H1 (cell line): ENCODE results near the gene LARP4B. TPM values are rescaled to one million over a fixed set of nuclear protein-coding genes. Genes with fewer than 3 reads are reported as not detected.

Source experiments
- CTCF ChIA-PET: fragments of 300-600 bp; sonication (Branson Sonifier 250); formaldehyde crosslinking; loops from one replicate; lab custom pipeline; 2021; ENCODE audit not compliant: partially characterized antibody; lab: Charles Lee
- POLR2A ChIA-PET: fragments of 300-600 bp; sonication (Branson Sonifier 250); formaldehyde crosslinking; loops from one replicate; lab custom pipeline; 2021; ENCODE audit warnings: inconsistent platforms; ENCODE audit not compliant: partially characterized antibody; lab: Charles Lee
- DNase-seq, 2 experiments: peaks; one replicate each; pipeline versions ENCODE4 v3.0.0 to v3.0.0-alpha.2; 2010 to 2022; ENCODE audit warnings: low spot score in 2 of 2, low read depth in 1 of 2, mixed read lengths in 1 of 2
- FAIRE-seq: peaks from 2 replicates; lab custom pipeline; 2011; peaks lifted over from hg19 to GRCh38; lab: Jason Lieb, UNC
- H2AFZ ChIP-seq: 2 replicates; pipeline ENCODE4 v1.8.1; 2012; ENCODE audit warnings: low read length, inconsistent platforms
- H2AK5ac ChIP-seq: 2 replicates; pipeline ENCODE4 v1.6.1; 2013; ENCODE audit warnings: low read depth, low read length
- H2BK120ac ChIP-seq: replicated peaks from 2 replicates; pipeline ENCODE3; 2013; ENCODE audit warnings: low read depth, low read length, inconsistent platforms
- H2BK12ac ChIP-seq: 2 replicates; pipeline ENCODE4 v1.6.1; 2013; ENCODE audit warnings: low read depth, low read length
- H2BK15ac ChIP-seq: 2 replicates; pipeline ENCODE4 v1.6.1; 2013; ENCODE audit warnings: low read length
- H2BK20ac ChIP-seq: 2 replicates; pipeline ENCODE4 v1.6.1; 2013; ENCODE audit warnings: low read length
- H2BK5ac ChIP-seq: 2 replicates; pipeline ENCODE4 v1.6.1; 2013; ENCODE audit warnings: low read depth, low read length
- H3K14ac ChIP-seq: 2 replicates; pipeline ENCODE4 v1.6.1; 2013; ENCODE audit warnings: inconsistent platforms; ENCODE audit not compliant: insufficient read length
- H3K18ac ChIP-seq: 2 replicates; pipeline ENCODE4 v1.6.1; 2013; ENCODE audit warnings: low read length; ENCODE audit errors: extremely low read depth
- H3K23ac ChIP-seq: 2 replicates; pipeline ENCODE4 v1.6.1; 2013; ENCODE audit warnings: inconsistent platforms; ENCODE audit not compliant: insufficient read length
- H3K23me2 ChIP-seq: 2 replicates; pipeline ENCODE4 v1.6.1; 2013; ENCODE audit warnings: low read depth, low read length
- H3K27ac ChIP-seq: 2 replicates; pipeline ENCODE4 v1.6.1; 2011; ENCODE audit warnings: low read depth, low read length, inconsistent platforms
- H3K27me3 ChIP-seq, 4 experiments: replicated peaks in 1 of 4; 1 replicate in 1 of 4; 2 replicates in 3 of 4; pipeline versions ENCODE4 v1.6.1 to v1.8.1; 2011 to 2013; ENCODE audit warnings: low read length in 3 of 4, mild to moderate bottlenecking in 3 of 4, inconsistent platforms in 2 of 4, mixed read lengths in 2 of 4, moderate library complexity in 1 of 4; ENCODE audit not compliant: control insufficient read depth in 3 of 4, insufficient read depth in 3 of 4; ENCODE audit errors: extremely low read depth in 1 of 4
- H3K36me3 ChIP-seq, 4 experiments: 2 replicates each; pipeline versions ENCODE4 v1.6.1 to v1.8.1; 2011 to 2013; ENCODE audit warnings: mild to moderate bottlenecking in 4 of 4, low read length in 3 of 4, moderate library complexity in 2 of 4, control low read depth in 1 of 4, inconsistent platforms in 1 of 4; ENCODE audit not compliant: insufficient read depth in 4 of 4, control insufficient read depth in 2 of 4
- H3K4ac ChIP-seq: replicated peaks from 2 replicates; pipeline ENCODE3; 2013; ENCODE audit warnings: low read length, low read depth, mixed read lengths, inconsistent platforms; ENCODE audit not compliant: insufficient read length
- H3K4me1 ChIP-seq, 4 experiments: replicated peaks in 1 of 4; 1 replicate in 1 of 4; 2 replicates in 3 of 4; pipeline versions ENCODE4 v1.6.1 to v1.8.1; 2011 to 2013; ENCODE audit warnings: low read length in 3 of 4, inconsistent platforms in 2 of 4, mixed read lengths in 1 of 4; ENCODE audit not compliant: insufficient read depth in 4 of 4, control insufficient read depth in 3 of 4
- H3K4me2 ChIP-seq, 2 experiments: 2 replicates each; pipeline versions ENCODE4 v1.6.1 to v1.8.1; 2011 to 2013; ENCODE audit warnings: low read depth in 2 of 2, low read length in 2 of 2, control low read depth in 1 of 2, inconsistent platforms in 1 of 2, mild to moderate bottlenecking in 1 of 2; ENCODE audit not compliant: insufficient read depth in 1 of 2
- H3K4me3 ChIP-seq, 4 experiments: fragments of 200-600, 300-600 bp in 1 of 4; sonication (generic), shearing (Covaris generic), sonication (Bioruptor Twin) in 1 of 4; 2 replicates each; pipeline versions ENCODE4 v1.5.1 to v1.8.1; 2011 to 2016; ENCODE audit warnings: low read length in 4 of 4, low read depth in 3 of 4, control low read depth in 2 of 4, inconsistent platforms in 2 of 4, mild to moderate bottlenecking in 2 of 4, mixed read lengths in 1 of 4, moderate library complexity in 1 of 4; ENCODE audit not compliant: insufficient read depth in 2 of 4; ENCODE audit errors: extremely low read depth in 1 of 4
- H3K56ac ChIP-seq: replicated peaks from 2 replicates; pipeline ENCODE3; 2013; ENCODE audit warnings: low read depth, mild to moderate bottlenecking, mixed read lengths, low read length, inconsistent platforms; ENCODE audit not compliant: insufficient read length
- H3K79me1 ChIP-seq: 2 replicates; pipeline ENCODE4 v1.6.1; 2013; ENCODE audit warnings: low read depth, low read length, control low read depth
- H3K79me2 ChIP-seq, 2 experiments: 2 replicates each; pipeline versions ENCODE4 v1.6.1 to v1.8.1; 2012 to 2013; ENCODE audit warnings: low read length in 2 of 2, mild to moderate bottlenecking in 2 of 2, inconsistent platforms in 1 of 2; ENCODE audit not compliant: insufficient read depth in 2 of 2, control insufficient read depth in 1 of 2
- H3K9ac ChIP-seq, 4 experiments: replicated peaks in 1 of 4; 1 replicate in 1 of 4; 2 replicates in 3 of 4; pipeline versions ENCODE4 v1.6.1 to v1.8.1; 2011 to 2013; ENCODE audit warnings: low read depth in 3 of 4, low read length in 3 of 4, control low read depth in 2 of 4, mild to moderate bottlenecking in 2 of 4, moderate library complexity in 2 of 4, inconsistent platforms in 1 of 4; ENCODE audit errors: extremely low read depth in 1 of 4
- H3K9me3 ChIP-seq, 2 experiments: 2 replicates each; pipeline versions ENCODE4 v1.6.1 to v1.8.1; 2012 to 2013; ENCODE audit warnings: mild to moderate bottlenecking in 2 of 2, moderate library complexity in 2 of 2, control low read depth in 1 of 2, inconsistent platforms in 1 of 2, low read depth in 1 of 2, low read length in 1 of 2, mixed read lengths in 1 of 2; ENCODE audit not compliant: insufficient read depth in 2 of 2
- H4K20me1 ChIP-seq, 2 experiments: replicated peaks in 1 of 2; 2 replicates each; pipeline versions ENCODE3 to v1.8.1; 2011 to 2013; ENCODE audit warnings: inconsistent platforms in 2 of 2, low read length in 2 of 2, mild to moderate bottlenecking in 1 of 2; ENCODE audit not compliant: insufficient read depth in 2 of 2, control insufficient read depth in 1 of 2
- H4K5ac ChIP-seq: 2 replicates; pipeline ENCODE4 v1.6.1; 2013; ENCODE audit warnings: low read length, low read depth, mixed read lengths, inconsistent platforms; ENCODE audit not compliant: insufficient read length
- H4K8ac ChIP-seq: 2 replicates; pipeline ENCODE4 v1.8.0; 2013; ENCODE audit warnings: mild to moderate bottlenecking, moderate library complexity, low read length, inconsistent platforms; ENCODE audit not compliant: insufficient read depth; ENCODE audit errors: extremely low read depth
- H4K91ac ChIP-seq: replicated peaks from 2 replicates; pipeline ENCODE3; 2013; ENCODE audit warnings: low read length, mixed read lengths, inconsistent platforms; ENCODE audit not compliant: insufficient read length
- BCL11A ChIP-seq, 2 experiments: IDR thresholded peaks; one replicate each; pipeline ENCODE4 v1.6.1; 2011; ENCODE audit warnings: low read depth in 2 of 2, low read length in 2 of 2, mild to moderate bottlenecking in 2 of 2
- CEBPB ChIP-seq: IDR thresholded peaks from 2 replicates; pipeline ENCODE4 v1.6.1; 2012; ENCODE audit warnings: low read depth, low read length
- CHD2 ChIP-seq: IDR thresholded peaks from 2 replicates; pipeline ENCODE4 v1.6.1; 2012; ENCODE audit warnings: low read length, improper control_type of control experiment
- NRF1 ChIP-seq: IDR thresholded peaks from 2 replicates; pipeline ENCODE4 v1.6.1; 2011; ENCODE audit warnings: mild to moderate bottlenecking, low read depth, low read length, improper control_type of control experiment
- POLR2A ChIP-seq, 2 experiments: IDR thresholded peaks; 1 replicate in 1 of 2; 2 replicates in 1 of 2; pipeline ENCODE4 v1.6.1; 2011; ENCODE audit warnings: low read depth in 2 of 2, low read length in 2 of 2, mild to moderate bottlenecking in 2 of 2; ENCODE audit errors: control extremely low read depth in 1 of 2
- RAD21 ChIP-seq, 2 experiments: IDR thresholded peaks in 1 of 2; conservative IDR thresholded peaks in 1 of 2; 2 replicates each; pipeline ENCODE4 v1.6.1; 2011; ENCODE audit warnings: low read depth in 2 of 2, low read length in 2 of 2, improper control_type of control experiment in 1 of 2, inconsistent platforms in 1 of 2, mild to moderate bottlenecking in 1 of 2, moderate library complexity in 1 of 2
- RFX5 ChIP-seq: IDR thresholded peaks from 2 replicates; pipeline ENCODE4 v1.6.1; 2011; ENCODE audit warnings: low read depth, low read length, improper control_type of control experiment, borderline replicate concordance
- SIN3A ChIP-seq, 2 experiments: IDR thresholded peaks in 1 of 2; conservative IDR thresholded peaks in 1 of 2; 2 replicates each; pipeline ENCODE4 v1.6.1; 2011 to 2012; ENCODE audit warnings: low read length in 2 of 2, improper control_type of control experiment in 1 of 2, low read depth in 1 of 2, mild to moderate bottlenecking in 1 of 2
- SP1 ChIP-seq: IDR thresholded peaks from 2 replicates; pipeline ENCODE4 v1.6.1; 2011; ENCODE audit warnings: low read depth, low read length
- TAF1 ChIP-seq: IDR thresholded peaks from 2 replicates; pipeline ENCODE4 v1.6.1; 2011; ENCODE audit warnings: mild to moderate bottlenecking, low read depth, low read length
- WGBS, 2 experiments: shearing (Covaris generic) in 1 of 2; methylation state at CpG; one replicate each; pipeline versions ENCODE4 v1.1.6 to v1.1.7; 2013 to 2015; ENCODE audit warnings: low lambda C conversion rate in 2 of 2, mixed read lengths in 2 of 2, inconsistent platforms in 1 of 2, low coverage in 1 of 2, missing lambda C conversion rate in 1 of 2; ENCODE audit not compliant: insufficient replicate concordance in 2 of 2, insufficient coverage in 1 of 2, insufficient read length in 1 of 2; ENCODE audit errors: extremely low coverage in 1 of 2, missing lambda C conversion rate in 1 of 2; 5-methylcytosine and 5-hydroxymethylcytosine counted together
- polyA plus RNA-seq, 7 experiments: library from polyadenylated mRNA; depleted of rRNA in 3 of 7; stranded (reverse) in 5 of 7; unstranded in 2 of 7; fragments of >200 nt in 5 of 7; fragments of 200-250 nt in 2 of 7; gene quantifications; 1 replicate in 5 of 7; 2 replicates in 1 of 7; 4 replicates in 1 of 7; pipeline versions ENCODE4 v1.2.1 to v1.2.3, GENCODE V29; 2011 to 2013; ENCODE audit warnings: missing spikeins in 2 of 7, mixed read lengths in 2 of 7
- total RNA-seq: library from RNA; stranded (reverse); fragmentation: NEBNext Ultra II Directional; extraction: Animal tissue kit (Norgen Biotek cat#: 25700); gene quantifications from 2 replicates; pipeline ENCODE4 v1.2.1, GENCODE V29; 2021
- TF ChIP-seq, protein P1 (sequence below): IDR thresholded peaks from 2 replicates; pipeline ENCODE4 v1.6.1; 2011; ENCODE audit warnings: low read depth, mild to moderate bottlenecking, low read length; ENCODE audit not compliant: insufficient read depth

Gene LARP4B
- total and polyA plus RNA-seq, 2 of the 8 experiments (the other 6 are each of a cell fraction or from before 2014, with no cell fraction given): 20.1 to 78.6 TPM

DNA sequence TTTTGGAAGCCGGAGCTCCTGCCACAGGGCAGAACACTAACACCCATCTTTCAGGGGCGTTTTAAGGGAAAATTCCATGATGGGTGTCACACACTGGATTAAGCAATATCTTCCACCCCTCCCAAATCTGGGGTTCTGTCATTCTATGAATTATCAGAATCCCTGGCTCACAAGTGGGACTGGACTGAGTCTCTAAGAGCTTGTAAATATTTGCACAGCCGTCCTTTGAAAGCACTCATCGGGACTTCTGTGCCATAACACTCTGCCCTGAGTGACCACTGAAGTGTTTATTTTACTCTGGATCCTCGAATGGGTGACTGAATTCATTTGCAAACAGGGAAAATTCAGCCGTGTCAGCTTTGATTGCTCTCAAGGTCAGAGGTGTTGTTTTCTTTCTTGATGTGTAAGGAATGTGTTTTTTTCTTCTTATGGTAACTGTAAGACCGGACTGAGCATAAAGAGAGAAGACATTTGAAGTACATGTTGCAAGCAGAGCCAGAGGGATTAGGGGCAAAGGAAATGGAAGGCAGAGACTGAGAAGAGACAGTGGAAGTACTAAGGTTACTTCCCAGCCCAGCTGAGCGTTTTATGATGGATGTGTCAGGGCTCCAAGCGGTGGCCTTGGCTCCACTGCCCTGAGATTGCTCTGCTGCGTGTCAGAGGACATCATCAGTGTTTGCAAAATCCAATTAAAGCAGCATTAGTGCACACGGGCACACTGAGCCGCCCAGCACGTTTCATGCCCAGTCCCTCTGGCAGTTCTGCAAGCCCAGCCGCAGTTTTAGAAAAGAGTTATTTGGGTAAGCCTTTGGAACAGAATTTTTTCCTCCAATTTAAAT, 39.0 kb upstream of the LARP4B start:
- no peak overlapping the region for H2BK15ac ChIP-seq
- POLR2A ChIA-PET: interaction anchor here (0.6 to 1.6 kb wide), 2 partner anchors 16 to 399 kb away, joined by 3 to 11 read pairs; no protein-coding TSS in a partner anchor
- H3K79me1 ChIP-seq: no peaks in the 10 kb centered on the region
- H3K4me3 ChIP-seq: no peak overlapping the region
- H3K27me3 ChIP-seq: no peaks in the 10 kb centered on the region
- no peak overlapping the region for H3K14ac ChIP-seq
- no peaks in the 10 kb centered on the region for H3K36me3 ChIP-seq
- H2AFZ ChIP-seq: no peak overlapping the region
- no peak overlapping the region for H2BK120ac ChIP-seq
- FAIRE-seq (no peak), DNase-seq (no peak)
- H3K27ac ChIP-seq: no peak overlapping the region
- no peak overlapping the region for H3K4me2 ChIP-seq
- CTCF ChIA-PET: interaction anchor here (0.5 to 1.5 kb wide), 7 partner anchors 10 to 181 kb away, joined by 3 to 4 read pairs (median 3); no protein-coding TSS in a partner anchor
- no peak overlapping the region for H3K23ac ChIP-seq
- no peak overlapping the region for H3K18ac ChIP-seq
- no peak overlapping the region for H4K8ac ChIP-seq
- no peak for TF ChIP-seq NRF1
- TF ChIP-seq, protein P1, sequence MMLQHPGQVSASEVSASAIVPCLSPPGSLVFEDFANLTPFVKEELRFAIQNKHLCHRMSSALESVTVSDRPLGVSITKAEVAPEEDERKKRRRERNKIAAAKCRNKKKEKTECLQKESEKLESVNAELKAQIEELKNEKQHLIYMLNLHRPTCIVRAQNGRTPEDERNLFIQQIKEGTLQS: no peak
- no peak for TF ChIP-seq RFX5
- TF ChIP-seq CHD2: no peak
- TF ChIP-seq SIN3A (conservative IDR thresholded peaks at IDR 0.05 in 1 of 2, IDR thresholded peaks at IDR 0.05 in 1 of 2; ENCODE audit: low read depth in 1 of 2, low read length in 2 of 2): no peak
- no peak for TF ChIP-seq BCL11A (IDR thresholded peaks at IDR 0.05; ENCODE audit: low read depth in 2 of 2, low read length in 2 of 2)
- no peak for TF ChIP-seq POLR2A (IDR thresholded peaks at IDR 0.05; ENCODE audit: control extremely low read depth in 1 of 2, low read depth in 2 of 2, low read length in 2 of 2)
- TF ChIP-seq RAD21 (IDR thresholded peaks at IDR 0.05 in 1 of 2, conservative IDR thresholded peaks at IDR 0.05 in 1 of 2; ENCODE audit: low read depth in 2 of 2, low read length in 2 of 2): no peak
- TF ChIP-seq TAF1: no peak
- TF ChIP-seq SP1: no peak
- TF ChIP-seq CEBPB: no peak
- H3K9ac ChIP-seq: no peak overlapping the region
- no peak overlapping the region for H3K4ac ChIP-seq
- no peak overlapping the region for H2AK5ac ChIP-seq
- no peaks in the 10 kb centered on the region for H3K9me3 ChIP-seq
- no peaks in the 10 kb centered on the region for H4K20me1 ChIP-seq
- H2BK12ac ChIP-seq: no peak overlapping the region
- peaks cover 0 to 10% (median 3%) of the 10 kb centered on the region in 4 experiments; a peak in 4 of 7 replicates for H3K4me1 ChIP-seq
- no peak overlapping the region for H4K91ac ChIP-seq
- H2BK20ac ChIP-seq: no peak overlapping the region
- H4K5ac ChIP-seq: no peak overlapping the region
- no peaks in the 10 kb centered on the region for H3K23me2 ChIP-seq
- no peaks in the 10 kb centered on the region for H3K79me2 ChIP-seq
- WGBS, 2 experiments: 83% methylated on average over 14 of the region's 14 CpGs; no CpG with 5 or more reads in 1 of the 2 experiments
- no peak overlapping the region for H2BK5ac ChIP-seq
- no peak overlapping the region for H3K56ac ChIP-seq
